HG02759 (cell line): ENCODE results near the gene ADGRL4.
"Not testable (repeated sequence)": the region's sequence is repeated elsewhere in the genome, so short reads cannot be mapped to it uniquely, and the experiment has no call there.

ENCODE experiments used
- ATAC-seq: cut with Tn5 transposase; IDR thresholded peaks from one replicate; pipeline ENCODE4 v1.9.1; 2021; ENCODE audit warnings: mild to moderate bottlenecking, moderate library complexity; ENCODE audit not compliant: unreplicated experiment

ADGRL4 gene

DNA sequence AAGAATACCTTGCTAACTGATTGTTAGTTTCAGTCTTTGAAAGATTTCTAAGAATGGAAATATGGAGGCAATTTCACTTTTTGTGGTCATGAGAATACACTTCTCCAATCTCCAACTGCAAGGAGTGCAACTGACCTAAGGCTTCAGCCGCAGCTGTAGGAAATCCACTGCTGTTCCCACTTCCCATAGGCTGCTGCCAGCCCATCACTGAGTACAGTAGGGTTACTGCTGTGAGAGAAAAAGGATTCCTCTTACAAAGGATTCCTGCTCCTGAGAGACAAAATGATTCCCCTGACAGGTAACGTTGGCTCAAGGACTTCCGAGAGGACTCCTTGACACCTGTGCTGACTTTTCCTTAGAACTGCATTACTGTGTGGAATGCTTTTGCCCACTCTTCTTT is 87.4 kb downstream of the ADGRL4 start:
- no peak for ATAC-seq

GRCh38 chr1:78918157-78918556 is 88.4 kb downstream of the ADGRL4 start:
- no peak for ATAC-seq

GRCh38 chr1:78916986-78917385 is 89.5 kb downstream of the ADGRL4 start:
- no peak for ATAC-seq

- ATAC-seq: no peak
Measured at GRCh38 chr1:78913950-78914349, 92.6 kb downstream of the ADGRL4 start.

GRCh38 chr1:78911956-78912880 is 94.3 kb downstream of the ADGRL4 start:
- ATAC-seq: no peak

DNA sequence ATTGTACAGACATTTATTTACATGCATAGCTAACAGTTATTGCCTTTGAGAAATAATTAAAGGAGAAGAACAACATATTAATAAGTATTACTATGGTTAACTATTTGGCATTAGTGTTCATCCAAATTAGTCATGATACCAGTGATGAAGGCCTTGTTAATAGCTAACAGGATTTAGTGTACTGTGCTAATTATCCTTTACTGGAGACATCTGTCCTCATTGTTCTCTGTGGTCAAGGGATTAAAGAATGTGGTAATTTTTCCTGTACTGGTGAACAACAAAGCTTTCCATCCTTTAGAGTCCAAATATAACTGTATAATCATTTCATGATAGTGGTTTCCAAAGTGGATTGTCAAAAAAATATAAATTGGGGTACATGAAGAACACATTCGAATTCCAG is 103.9 kb downstream of the ADGRL4 start:
- no peak for ATAC-seq

GRCh38 chr1:78894811-78895210 is 111.7 kb downstream of the ADGRL4 start:
- no peak for ATAC-seq

DNA sequence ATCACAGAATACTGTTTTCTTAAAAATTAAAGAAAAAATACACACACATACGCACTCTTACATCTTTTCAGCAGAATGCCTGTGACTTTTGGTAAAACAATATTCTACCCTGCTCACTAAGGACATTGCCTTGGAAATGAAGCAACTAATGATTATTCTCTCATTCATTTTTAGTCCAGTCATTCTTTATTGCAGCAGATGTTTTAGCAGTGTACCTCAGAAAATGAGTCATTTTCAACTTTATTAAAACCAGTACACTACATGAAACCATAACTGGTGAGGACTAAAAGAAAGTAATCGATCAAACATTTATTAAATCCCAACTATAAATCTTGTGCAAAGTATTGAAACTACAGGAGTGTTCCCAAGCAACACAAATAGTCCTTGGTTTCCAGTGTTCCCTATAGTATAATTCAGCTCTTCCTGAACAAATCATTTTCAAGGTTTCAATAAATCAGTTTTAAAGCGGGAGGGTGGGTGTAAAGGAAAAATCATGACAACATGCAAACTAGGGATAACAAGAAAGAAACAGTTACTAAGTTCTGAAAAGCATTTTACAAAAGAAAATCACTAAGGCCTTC is 114.2 kb downstream of the ADGRL4 start:
- no peak for ATAC-seq

DNA sequence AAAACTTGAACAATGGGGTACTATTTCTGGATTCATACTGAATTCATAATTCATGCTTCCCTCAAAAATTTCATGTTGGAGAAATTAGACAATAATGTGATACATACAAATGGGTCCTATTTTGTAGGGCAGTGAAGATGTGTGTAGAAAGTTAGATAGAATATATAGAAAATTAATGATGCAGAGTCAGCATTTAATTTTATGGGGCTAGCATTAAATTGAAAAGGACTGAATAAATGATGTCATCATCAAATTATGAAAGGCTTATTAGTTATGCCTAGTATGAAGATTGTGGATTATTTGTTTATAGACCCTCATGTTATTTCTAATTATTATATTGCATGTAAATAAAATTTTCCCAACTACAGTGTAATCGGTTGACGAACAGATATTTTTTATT is 119.1 kb downstream of the ADGRL4 start:
- ATAC-seq: no peak

GRCh38 chr1:78884685-78885452 is 121.7 kb downstream of the ADGRL4 start:
- ATAC-seq: no peak

DNA sequence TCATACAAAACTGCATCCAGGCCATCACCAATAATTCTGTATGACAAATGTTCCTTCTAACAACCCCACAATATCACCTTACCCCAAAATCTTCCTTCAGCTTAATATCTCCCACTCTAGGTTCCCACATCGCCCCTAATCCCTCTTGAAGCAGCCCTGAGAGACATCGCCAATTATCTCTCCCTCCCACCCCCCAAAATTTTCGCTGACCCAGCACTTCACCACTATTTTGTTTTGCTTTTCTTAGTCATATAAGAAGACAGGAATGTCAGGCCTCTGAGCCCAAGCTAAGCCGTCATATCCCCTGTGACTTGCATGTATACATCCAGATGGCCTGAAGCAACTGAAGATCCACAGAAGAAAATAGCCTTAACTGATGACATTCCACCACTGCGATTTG is 126.3 kb downstream of the ADGRL4 start:
- no peak for ATAC-seq

GRCh38 chr1:78875986-78876385 is 130.5 kb downstream of the ADGRL4 start:
- not testable (repeated sequence) for ATAC-seq

GRCh38 chr1:78872801-78873200 is 133.7 kb downstream of the ADGRL4 start:
- not testable (repeated sequence) for ATAC-seq

DNA sequence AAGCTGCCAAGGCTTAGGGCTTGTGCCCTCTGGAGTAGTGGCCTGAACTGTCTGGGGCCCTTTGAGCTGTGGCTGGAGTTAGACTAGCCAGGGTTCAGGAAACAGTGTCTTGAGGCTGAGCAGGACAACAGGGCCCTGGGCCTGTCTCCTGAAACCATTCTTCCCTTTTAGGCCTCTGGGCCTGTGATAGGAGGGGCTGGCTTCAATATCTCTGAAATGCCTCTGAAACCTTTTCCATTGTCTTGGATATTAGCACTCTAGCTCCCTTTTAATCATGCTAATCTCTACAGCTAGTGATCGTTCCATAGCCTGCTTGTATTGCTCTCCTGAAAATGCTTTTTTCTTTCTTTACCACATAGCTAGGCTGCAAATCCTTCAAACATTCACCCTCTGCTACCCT is 135.3 kb downstream of the ADGRL4 start:
- ATAC-seq: no peak

- no peak for ATAC-seq
Measured at GRCh38 chr1:78869136-78869535, 137.4 kb downstream of the ADGRL4 start.

- ATAC-seq: no peak
Measured at GRCh38 chr1:78864175-78864574, 142.4 kb downstream of the ADGRL4 start.

- ATAC-seq: no peak
Measured at GRCh38 chr1:78856096-78856495, 150.4 kb downstream of the ADGRL4 start.

DNA sequence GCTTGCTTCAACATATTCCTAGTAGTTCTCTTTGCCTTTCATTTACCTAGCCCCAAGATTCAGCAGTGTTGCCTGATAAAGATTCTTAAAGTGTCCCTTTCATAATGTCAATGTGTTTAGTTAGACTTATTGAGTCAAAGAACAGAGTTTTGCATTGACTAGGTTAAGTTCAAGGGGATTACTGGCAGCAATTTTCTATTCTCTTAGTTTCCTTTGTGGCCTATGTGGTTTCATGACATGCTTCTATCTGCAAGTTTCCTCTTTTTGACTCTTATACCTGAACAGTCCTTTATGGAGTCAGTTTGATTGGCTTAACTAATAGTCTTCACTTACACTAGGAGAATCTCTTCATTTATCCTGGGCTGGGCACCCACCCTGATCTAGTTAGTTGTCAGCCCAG is 151.3 kb downstream of the ADGRL4 start:
- ATAC-seq: peak; percentile 90

DNA sequence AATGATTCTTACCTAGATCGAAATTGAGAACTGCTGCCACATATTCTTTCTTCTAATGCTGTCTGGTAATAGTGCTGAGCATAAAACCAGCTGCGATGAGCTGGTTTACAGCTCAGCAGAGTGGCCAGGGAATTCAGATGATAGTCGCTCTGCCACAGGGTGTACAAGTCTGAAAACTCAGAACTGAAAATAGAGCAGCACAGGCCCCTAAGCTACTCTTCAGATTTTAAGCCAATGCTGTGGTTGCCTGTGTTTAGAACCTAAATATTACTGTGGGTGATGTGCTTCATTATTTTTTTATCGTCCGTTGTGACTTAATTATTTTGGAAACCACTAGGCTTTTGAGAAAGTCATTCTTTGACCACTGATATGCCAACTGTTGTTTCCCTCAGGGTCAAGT is 152.0 kb downstream of the ADGRL4 start:
- ATAC-seq: no peak

DNA sequence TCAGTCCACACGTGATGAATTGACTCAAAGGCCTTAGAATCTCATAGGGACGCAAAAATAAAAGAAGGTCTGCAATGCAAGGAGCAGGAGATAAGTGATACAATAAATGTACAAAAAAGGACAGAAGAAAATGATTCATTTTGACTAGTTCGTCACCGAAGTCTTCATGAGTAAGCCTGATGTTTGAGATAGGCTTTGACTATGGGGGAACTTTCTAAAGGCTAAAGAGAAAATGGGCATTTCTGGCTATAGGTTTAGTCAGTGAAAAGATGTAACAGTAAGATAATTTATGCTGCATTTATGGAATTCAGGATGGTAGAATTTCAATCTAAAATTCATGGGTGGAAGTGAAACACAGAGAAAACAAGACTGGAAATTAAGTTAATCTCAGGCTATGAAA is 163.0 kb downstream of the ADGRL4 start:
- no peak for ATAC-seq

DNA sequence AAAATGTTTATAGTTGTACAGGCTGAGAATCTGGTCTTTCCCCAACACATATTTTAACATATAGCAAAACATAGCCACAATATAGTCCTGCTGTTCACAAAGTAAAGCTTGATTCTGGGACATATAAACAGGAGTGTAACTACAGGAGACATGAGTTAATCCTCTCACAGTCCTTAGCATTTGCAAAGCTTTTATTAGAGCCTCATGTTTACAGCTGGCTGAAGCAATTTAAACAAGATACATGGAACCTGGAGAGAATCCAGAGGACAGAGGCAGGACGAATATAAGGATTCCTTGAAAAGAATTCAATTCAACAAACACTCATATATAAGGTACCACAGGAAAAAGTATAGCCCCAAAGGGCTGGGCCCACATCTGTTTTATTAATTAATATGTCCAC is 163.4 kb downstream of the ADGRL4 start:
- ATAC-seq: no peak
